Jurkat, Clone E6-1 (cell line): ENCODE data around the gene MN1.

Source experiments
- DNase-seq: peaks from one replicate; pipeline ENCODE4 v3.0.0-alpha.2; 2011; ENCODE audit warnings: low read depth, low spot score
- H3K4me3 ChIP-seq: 2 replicates; pipeline ENCODE4 v1.5.1; 2011; ENCODE audit warnings: mild to moderate bottlenecking, low read length, control low read depth, moderate library complexity

The MN1 gene

GRCh38 chr22:27802346-27803073 lies 954 bp upstream of the MN1 start:
- no peak for DNase-seq
- H3K4me3 ChIP-seq: peak overlapping the region; percentile 57

- H3K4me3 ChIP-seq: peak overlapping the region; percentile 57
- DNase-seq: peak; percentile 10
These were observed 347 bp downstream of the MN1 start for GRCh38 chr22:27801202-27801615.

GRCh38 chr22:27800250-27801201 lies 1.0 kb downstream of the MN1 start:
- no peak for DNase-seq
- peak overlapping the region; percentile 57 for H3K4me3 ChIP-seq

GRCh38 chr22:27799827-27800249 lies 1.7 kb downstream of the MN1 start:
- no peak overlapping the region for H3K4me3 ChIP-seq
- no peak for DNase-seq

GRCh38 chr22:27799015-27799826 lies 2.3 kb downstream of the MN1 start:
- DNase-seq: no peak
- H3K4me3 ChIP-seq: no peak overlapping the region

GRCh38 chr22:27798511-27799014 lies 3.0 kb downstream of the MN1 start:
- no peak for DNase-seq
- H3K4me3 ChIP-seq: no peak overlapping the region

GRCh38 chr22:27797520-27798391 lies 3.8 kb downstream of the MN1 start:
- no peak for DNase-seq
- no peak overlapping the region for H3K4me3 ChIP-seq

GRCh38 chr22:27796829-27797519 lies 4.6 kb downstream of the MN1 start:
- no peak overlapping the region for H3K4me3 ChIP-seq
- no peak for DNase-seq

GRCh38 chr22:27795696-27796517 lies 5.6 kb downstream of the MN1 start:
- no peak overlapping the region for H3K4me3 ChIP-seq
- DNase-seq: no peak

- DNase-seq: no peak
- H3K4me3 ChIP-seq: no peak overlapping the region
These were observed 6.5 kb downstream of the MN1 start for GRCh38 chr22:27795053-27795452.

GRCh38 chr22:27794226-27794625 lies 7.3 kb downstream of the MN1 start:
- DNase-seq: no peak
- H3K4me3 ChIP-seq: no peak overlapping the region

- DNase-seq: no peak
- H3K4me3 ChIP-seq: no peak overlapping the region
These were observed 8.0 kb downstream of the MN1 start for GRCh38 chr22:27793576-27793975.

GRCh38 chr22:27792452-27793161 lies 8.9 kb downstream of the MN1 start:
- DNase-seq: no peak
- H3K4me3 ChIP-seq: no peak overlapping the region

GRCh38 chr22:27791859-27792241 lies 9.7 kb downstream of the MN1 start:
- DNase-seq: no peak
- no peak overlapping the region for H3K4me3 ChIP-seq

- DNase-seq: no peak
- no peak overlapping the region for H3K4me3 ChIP-seq
These were observed 10.2 kb downstream of the MN1 start for GRCh38 chr22:27791159-27791858.
